Tibial nerve (tissue), 4 donors: ENCODE data around the gene AGAP3. TPM values are rescaled to one million over a fixed set of nuclear protein-coding genes. Genes with fewer than 3 reads are reported as not detected.

Source experiments
- DNase-seq, 2 donors: peaks; one replicate each; pipeline ENCODE4 v3.0.0-alpha.2; 2019; ENCODE audit warnings: low spot score in 2 of 2
- H3K27ac ChIP-seq, 4 donors: fragments of 200-600 bp; sonication (generic) in 3 of 4; one replicate each; pipeline ENCODE4 v1.5.1; 2017 to 2019; ENCODE audit warnings: mild to moderate bottlenecking in 1 of 4
- H3K27me3 ChIP-seq, 2 donors: fragments of 200-600 bp; sonication (generic) in 1 of 2; one replicate each; pipeline versions ENCODE4 v1.5.1 to v1.6.0; 2017 to 2019
- H3K36me3 ChIP-seq, 3 donors: fragments of 200-600 bp; sonication (generic); one replicate each; pipeline ENCODE4 v1.5.1; 2018 to 2019
- H3K4me1 ChIP-seq, 4 donors: fragments of 200-600 bp; sonication (generic) in 3 of 4; one replicate each; pipeline ENCODE4 v1.5.1; 2017 to 2019
- H3K4me3 ChIP-seq, 4 donors: fragments of 200-600 bp; sonication (generic) in 3 of 4; one replicate each; pipeline ENCODE4 v1.5.1; 2017 to 2019; ENCODE audit warnings: mild to moderate bottlenecking in 1 of 4, moderate library complexity in 1 of 4
- H3K9me3 ChIP-seq, 4 donors: fragments of 200-600 bp; sonication (generic) in 3 of 4; one replicate each; pipeline ENCODE4 v1.5.1; 2017 to 2019
- EP300 ChIP-seq, 2 donors: sonication (generic); formaldehyde crosslinking; IDR thresholded peaks; one replicate each; pipeline ENCODE4 v1.6.1; 2017; ENCODE audit warnings: antibody characterized with exemption in 2 of 2, mild to moderate bottlenecking in 1 of 2
- POLR2A ChIP-seq, 2 donors: fragments of 450-650 bp; IDR thresholded peaks; one replicate each; pipeline ENCODE4 v1.6.1; 2017; ENCODE audit warnings: antibody characterized with exemption in 2 of 2, mild to moderate bottlenecking in 2 of 2, moderate library complexity in 2 of 2
- WGBS, 2 donors: methylation state at CpG; one replicate each; pipeline ENCODE4 v1.1.5; 2018; 5-methylcytosine and 5-hydroxymethylcytosine counted together
- total RNA-seq, 4 donors: library from RNA; depleted of rRNA; stranded (reverse); fragments of >200 nt; gene quantifications; one replicate each; pipeline ENCODE4 v1.1.0, GENCODE V29; 2016
- TF ChIP-seq, protein P1 (sequence below), 5 experiments: fragments of 200-600 bp in 3 of 5; fragments of 450-650 bp in 2 of 5; sonication (generic) in 3 of 5; IDR thresholded peaks; one replicate each; pipeline ENCODE4 v1.5.1; 2016 to 2019; ENCODE audit warnings: antibody characterized with exemption in 5 of 5, mild to moderate bottlenecking in 3 of 5, moderate library complexity in 2 of 5

The AGAP3 gene
- total RNA-seq, 4 donors from 2014 or later: 40.0 to 114 (median 87.2) TPM

DNA sequence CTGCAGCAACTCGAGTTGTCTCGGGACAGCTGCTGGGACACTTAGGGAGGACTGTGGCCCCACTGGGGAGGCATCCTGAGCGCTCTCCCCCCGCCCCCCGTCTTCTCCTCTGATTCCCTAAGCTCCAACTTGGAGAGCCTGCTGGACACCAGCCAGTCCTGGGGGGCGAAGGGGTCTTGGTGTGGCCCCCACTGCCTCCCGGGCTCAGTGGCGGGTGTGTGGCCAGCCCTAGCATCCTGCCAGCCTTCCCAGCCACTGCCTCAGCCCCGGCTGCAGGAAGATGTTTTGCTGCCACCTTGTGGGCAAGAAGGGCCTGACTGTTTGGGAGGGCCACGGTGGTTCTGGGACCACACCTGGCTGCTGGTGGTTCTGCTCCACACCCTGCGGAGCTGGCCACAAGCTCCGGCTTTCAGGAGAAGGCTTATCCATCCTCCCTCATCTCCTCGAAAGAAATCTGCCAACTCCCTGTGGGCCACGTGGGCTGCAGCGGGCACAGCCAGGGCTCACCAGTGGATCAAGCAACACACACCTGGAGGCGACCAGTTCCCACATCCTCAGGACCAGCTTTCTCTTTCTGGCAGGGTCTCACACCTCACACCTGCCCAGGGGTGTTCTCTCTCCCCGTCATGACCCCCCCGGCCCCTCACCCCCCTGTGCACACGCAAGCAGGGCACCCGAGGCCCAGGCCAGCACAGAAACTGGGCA is 24.8 kb downstream of the AGAP3 start:
- Histone ChIP-seq H3K27ac (peak overlapping the region in 1 of 4 donors; percentile 2), H3K27me3 (no peaks in the 10 kb centered on the region), H3K4me1 (peaks cover 0 to 61% (median 12%) of the 10 kb centered on the region in 4 donors), H3K36me3 (peaks cover 0 to 7% (median 0%) of the 10 kb centered on the region in 3 donors), H3K4me3 (no peak overlapping the region), H3K9me3 (no peaks in the 10 kb centered on the region)
- TF ChIP-seq POLR2A (IDR thresholded peaks at IDR 0.05): no peak
- TF ChIP-seq EP300 (IDR thresholded peaks at IDR 0.05): peak in 1 of 2 donors; percentile 59
- TF ChIP-seq, protein P1, sequence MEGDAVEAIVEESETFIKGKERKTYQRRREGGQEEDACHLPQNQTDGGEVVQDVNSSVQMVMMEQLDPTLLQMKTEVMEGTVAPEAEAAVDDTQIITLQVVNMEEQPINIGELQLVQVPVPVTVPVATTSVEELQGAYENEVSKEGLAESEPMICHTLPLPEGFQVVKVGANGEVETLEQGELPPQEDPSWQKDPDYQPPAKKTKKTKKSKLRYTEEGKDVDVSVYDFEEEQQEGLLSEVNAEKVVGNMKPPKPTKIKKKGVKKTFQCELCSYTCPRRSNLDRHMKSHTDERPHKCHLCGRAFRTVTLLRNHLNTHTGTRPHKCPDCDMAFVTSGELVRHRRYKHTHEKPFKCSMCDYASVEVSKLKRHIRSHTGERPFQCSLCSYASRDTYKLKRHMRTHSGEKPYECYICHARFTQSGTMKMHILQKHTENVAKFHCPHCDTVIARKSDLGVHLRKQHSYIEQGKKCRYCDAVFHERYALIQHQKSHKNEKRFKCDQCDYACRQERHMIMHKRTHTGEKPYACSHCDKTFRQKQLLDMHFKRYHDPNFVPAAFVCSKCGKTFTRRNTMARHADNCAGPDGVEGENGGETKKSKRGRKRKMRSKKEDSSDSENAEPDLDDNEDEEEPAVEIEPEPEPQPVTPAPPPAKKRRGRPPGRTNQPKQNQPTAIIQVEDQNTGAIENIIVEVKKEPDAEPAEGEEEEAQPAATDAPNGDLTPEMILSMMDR (IDR thresholded peaks at IDR 0.05): peak; percentile 82 to 95 (median 87)
- DNase-seq: peak; percentile 63 to 82
- WGBS, 2 donors: 33 to 42% methylated on average over 18 to 19 of the region's 20 CpGs

DNA sequence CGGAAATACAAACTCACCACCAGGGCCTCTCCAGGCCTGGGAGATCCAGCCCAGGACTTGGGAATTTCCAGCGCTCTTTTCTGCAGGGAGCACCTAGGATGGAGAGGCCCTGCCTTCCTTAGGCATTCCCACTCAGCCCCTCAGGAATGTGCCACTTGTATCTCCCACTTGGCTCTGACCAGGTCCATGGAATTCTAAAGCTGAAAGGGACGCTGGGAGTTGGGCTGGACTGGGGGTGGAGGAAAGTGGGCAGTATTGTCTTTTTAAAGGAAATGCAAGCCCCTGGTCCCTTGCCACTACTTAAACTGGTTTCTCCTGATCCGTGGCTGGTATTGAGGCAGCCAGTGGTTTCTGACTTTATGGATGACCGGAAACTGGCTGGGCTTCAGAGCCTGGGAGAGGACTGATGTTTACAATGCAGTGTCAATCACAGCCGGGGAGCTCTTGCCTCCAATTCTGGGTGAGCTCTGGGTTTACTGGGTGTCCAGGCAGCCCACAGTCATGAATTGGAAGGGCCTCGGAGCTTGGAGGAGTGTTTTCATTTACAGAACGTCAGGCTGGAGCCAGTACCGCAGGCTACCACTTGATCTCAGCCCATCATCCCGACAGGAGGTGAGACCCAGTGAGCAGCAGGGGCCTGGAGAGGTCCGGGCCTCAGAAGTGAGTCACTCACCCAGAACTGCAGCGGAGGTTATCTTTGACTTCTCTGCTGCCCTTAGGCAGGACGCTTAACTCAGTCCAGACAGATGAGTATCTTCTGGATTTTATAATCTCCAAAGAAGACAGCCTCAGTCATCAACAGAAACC is 27.3 kb downstream of the AGAP3 start:
- peaks cover 0 to 56% (median 12%) of the 10 kb centered on the region in 4 donors for H3K4me1 ChIP-seq
- no peak overlapping the region for H3K27ac ChIP-seq

DNA sequence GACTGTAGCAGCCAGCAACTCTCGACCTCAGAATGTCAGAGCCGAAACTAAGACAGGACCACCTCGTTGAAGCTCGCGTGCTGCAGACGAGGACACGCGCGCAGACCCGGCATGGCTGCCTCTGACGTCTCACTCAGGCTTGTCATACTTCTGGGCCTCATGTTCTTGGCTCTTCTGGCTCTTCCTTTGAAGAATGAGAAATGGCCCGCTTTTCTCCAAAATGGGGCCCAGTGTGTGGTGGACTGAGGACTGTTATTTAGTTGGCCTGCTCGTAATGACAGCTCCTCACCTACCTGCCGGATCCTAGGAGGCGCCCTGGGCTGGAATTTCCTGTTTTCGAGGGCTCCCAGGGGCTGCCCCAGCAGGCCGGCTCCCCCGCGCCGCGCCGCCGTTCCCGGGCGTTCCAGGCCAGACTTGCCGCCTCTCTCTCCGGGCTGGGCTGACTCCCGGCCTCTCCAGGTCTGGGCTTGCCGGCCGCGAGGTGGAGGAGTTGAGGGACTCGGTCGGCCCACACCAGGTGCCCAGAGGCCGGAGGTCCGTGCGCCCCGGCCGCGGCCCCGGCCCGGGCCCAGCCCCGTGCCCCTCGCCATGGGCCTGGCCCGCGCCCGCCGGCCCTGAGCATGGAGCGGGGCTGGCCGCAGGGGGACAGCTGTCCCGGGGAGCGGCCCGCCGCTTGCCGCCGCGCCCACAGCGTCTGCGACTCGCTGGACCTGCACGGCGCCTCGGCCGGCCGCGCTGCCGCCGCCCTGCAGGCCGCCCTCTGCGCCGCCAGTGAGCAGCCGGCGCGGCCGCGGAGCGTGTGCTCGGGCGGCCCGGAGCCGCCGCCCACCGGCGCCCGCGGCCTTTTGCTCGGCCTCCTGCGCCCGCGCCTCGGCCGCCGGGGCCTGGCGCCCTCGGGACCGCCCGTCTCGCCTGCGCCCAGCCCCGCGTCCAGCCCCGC is 28.1 kb downstream of the AGAP3 start:
- TF ChIP-seq POLR2A (IDR thresholded peaks at IDR 0.05) (no peak), EP300 (IDR thresholded peaks at IDR 0.05) (no peak)
- TF ChIP-seq, protein P1 (IDR thresholded peaks at IDR 0.05): no peak
- H3K4me3 ChIP-seq: peak overlapping the region in 1 of 4 donors; percentile 36
- no peak overlapping the region for H3K27ac ChIP-seq

More for the DNA sequence above, 27.3 kb downstream of the AGAP3 start:
- no peaks in the 10 kb centered on the region for H3K9me3 ChIP-seq
- peaks cover 0 to 21% (median 0%) of the 10 kb centered on the region in 3 donors for H3K36me3 ChIP-seq
- TF ChIP-seq POLR2A (IDR thresholded peaks at IDR 0.05) (no peak), EP300 (IDR thresholded peaks at IDR 0.05) (no peak)
- H3K4me3 ChIP-seq: no peak overlapping the region
- no peaks in the 10 kb centered on the region for H3K27me3 ChIP-seq
- no peak for DNase-seq
- 78 to 83% methylated on average over 13 of the region's 13 CpGs for WGBS, 2 donors

DNA sequence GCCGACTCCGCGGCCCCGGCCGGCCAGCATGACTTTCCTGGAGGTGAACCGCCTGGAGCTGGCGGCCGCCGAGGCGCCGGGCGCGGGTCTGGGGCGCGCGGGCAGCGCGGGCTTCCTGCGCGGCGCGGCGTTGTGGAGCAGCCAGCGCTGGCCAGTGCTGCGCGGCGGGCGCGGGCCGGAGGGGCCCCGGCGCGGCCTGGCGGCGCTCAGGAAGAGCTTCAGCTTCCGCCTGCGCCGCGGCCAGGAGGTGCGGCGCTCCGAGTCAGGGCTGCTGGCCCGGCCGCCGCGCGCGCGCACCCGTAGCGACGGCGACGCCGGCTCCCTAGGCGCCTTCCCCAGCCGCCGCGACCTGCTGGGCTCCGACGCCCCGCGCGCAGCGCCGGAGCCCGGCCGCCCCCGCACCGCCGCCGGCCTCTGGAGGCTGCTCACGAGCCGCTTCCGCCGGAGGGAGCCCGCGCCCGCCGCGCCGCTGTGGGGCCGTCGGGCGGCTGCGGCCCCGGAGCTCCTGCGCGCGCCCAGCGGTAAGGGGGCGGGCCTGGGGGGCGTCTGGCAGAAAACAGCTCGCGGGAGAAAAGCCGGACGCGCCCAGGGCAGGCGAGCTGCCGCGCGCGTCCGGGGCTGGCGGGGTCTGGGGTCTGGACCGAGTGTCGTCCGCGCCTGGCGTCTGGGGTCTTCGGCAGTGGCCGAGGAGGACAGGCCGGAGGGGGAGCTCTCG is 29.0 kb downstream of the AGAP3 start:
- Histone ChIP-seq H3K27me3 (no peaks in the 10 kb centered on the region), H3K4me1 (peaks cover 0 to 42% (median 12%) of the 10 kb centered on the region in 4 donors), H3K36me3 (peaks cover 0 to 38% (median 0%) of the 10 kb centered on the region in 3 donors), H3K9me3 (no peaks in the 10 kb centered on the region), H3K27ac (no peak overlapping the region), H3K4me3 (peak overlapping the region in 1 of 4 donors; percentile 36)
- no peak for TF ChIP-seq POLR2A (IDR thresholded peaks at IDR 0.05)
- TF ChIP-seq EP300 (IDR thresholded peaks at IDR 0.05): no peak
- TF ChIP-seq, protein P1 (IDR thresholded peaks at IDR 0.05): peak in 2 of 5 experiments; percentile 16 to 19
- WGBS, 2 donors: 9 to 33% methylated on average over 17 to 28 of the region's 114 CpGs
- DNase-seq: no peak

More for the DNA sequence above, 28.1 kb downstream of the AGAP3 start:
- Histone ChIP-seq H3K36me3 (peaks cover 0 to 30% (median 0%) of the 10 kb centered on the region in 3 donors), H3K9me3 (no peaks in the 10 kb centered on the region), H3K4me1 (peaks cover 0 to 50% (median 12%) of the 10 kb centered on the region in 4 donors), H3K27me3 (no peaks in the 10 kb centered on the region)
- no peak for DNase-seq
- WGBS, 2 donors: 39 to 74% methylated on average over 29 to 61 of the region's 101 CpGs
